Measurements from ENCODE around the gene ATP2B3.

Gene ATP2B3

GRCh38 chrX:153623310-153624029 lies 106.0 kb downstream of the ATP2B3 start:
- DNase-seq = no peak

- DNase-seq = no peak
Observed at GRCh38 chrX:153624196-153625091, 107.0 kb downstream of the ATP2B3 start.

- DNase-seq = no peak
Observed at GRCh38 chrX:153625271-153626024, 108.0 kb downstream of the ATP2B3 start.

DNA sequence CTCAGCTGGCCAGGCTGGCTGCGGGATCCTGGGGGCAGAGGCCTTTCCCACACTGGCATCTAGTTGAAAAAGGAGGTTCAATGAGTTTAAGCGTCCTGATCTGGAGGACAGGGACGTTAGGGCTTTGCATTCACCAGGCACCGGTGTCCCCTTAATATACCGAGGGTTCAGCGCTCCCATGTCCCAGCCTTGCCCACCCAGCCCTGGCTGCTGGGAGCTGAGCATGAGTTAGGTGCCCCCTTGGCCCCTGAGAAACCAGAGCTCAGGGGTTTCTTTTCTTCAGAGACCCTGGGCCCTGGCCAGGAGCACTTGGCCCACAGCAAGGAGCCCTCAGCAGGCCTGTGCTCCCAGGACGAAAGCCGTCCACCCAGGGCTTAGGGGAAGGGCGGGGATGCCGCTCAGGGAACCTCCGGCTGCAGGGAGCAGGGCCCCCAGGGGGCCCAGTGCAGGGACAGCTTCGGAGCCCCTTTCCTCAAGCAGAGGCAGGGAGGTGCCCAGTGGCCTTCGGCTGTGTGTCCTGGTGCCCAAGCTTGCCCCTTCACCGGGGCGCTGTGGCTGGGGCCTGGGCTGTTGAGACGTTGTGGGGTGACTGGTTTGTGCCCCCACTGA lies 108.7 kb downstream of the ATP2B3 start:
- no peak for DNase-seq

DNA sequence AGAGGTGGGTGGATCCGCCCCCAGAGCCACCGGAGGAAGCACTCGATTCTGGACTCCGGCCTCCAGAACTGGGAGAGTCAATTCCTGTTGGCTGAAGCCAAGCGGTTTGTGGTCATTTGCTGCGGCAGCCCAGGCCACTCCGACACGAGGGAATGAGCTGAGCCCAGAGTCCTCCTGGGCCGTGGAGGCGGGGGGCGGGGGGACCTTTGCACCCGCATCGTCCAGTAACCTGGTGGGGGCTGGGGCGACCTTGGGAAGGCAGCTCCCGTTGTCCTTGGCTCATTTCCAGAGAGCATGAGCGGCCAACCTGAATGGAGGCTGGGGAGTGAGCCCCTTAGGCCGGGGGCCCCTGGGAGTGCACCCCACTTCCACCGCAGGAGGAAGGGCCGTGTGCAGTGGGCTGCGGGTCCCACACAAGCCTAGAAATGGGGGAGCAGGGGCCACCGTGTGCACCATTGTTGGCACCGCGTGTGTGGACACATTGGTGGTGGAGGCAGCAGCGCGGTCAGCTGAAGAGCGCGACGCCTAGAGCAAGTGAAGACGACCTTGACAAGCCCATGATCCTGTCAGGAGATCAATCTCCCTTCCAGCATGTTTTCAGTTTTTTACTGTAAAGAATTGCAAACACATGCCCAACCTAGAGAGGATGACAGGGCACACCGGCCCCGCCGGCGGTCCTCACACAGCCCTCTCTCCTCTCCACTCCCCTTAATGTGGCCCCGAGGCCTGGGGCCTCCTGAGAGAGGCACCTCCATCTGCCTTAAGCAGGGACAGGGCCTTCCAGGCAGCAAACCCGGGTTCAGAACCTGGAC lies 109.6 kb downstream of the ATP2B3 start:
- no peak for DNase-seq

DNA sequence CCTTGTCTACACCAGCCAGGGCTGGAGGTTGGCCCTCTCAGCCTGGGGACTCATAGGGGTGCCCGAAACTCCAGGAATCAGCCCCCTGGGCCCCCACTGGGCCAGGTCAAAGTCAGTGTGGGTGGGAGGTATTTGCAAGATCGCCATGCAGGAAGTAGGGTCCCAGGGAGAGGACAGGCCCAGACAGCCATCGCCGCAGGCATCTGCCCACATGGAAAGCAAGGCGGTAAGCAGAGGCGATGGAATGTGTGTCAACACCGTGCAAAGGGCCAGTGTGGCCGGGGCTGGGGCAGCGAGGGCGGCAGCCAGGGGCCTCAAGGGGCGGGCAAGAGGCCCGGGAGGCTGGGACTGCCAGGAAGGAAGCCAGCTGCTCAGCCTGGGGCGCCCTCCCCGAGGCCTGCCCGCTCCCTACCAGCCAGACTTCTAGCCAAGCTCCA lies 110.3 kb downstream of the ATP2B3 start:
- no peak for DNase-seq

- DNase-seq = no peak
Observed at GRCh38 chrX:153628129-153628528, 110.7 kb downstream of the ATP2B3 start.

- no peak for DNase-seq
Observed at GRCh38 chrX:153628665-153629064, 111.2 kb downstream of the ATP2B3 start.

DNA sequence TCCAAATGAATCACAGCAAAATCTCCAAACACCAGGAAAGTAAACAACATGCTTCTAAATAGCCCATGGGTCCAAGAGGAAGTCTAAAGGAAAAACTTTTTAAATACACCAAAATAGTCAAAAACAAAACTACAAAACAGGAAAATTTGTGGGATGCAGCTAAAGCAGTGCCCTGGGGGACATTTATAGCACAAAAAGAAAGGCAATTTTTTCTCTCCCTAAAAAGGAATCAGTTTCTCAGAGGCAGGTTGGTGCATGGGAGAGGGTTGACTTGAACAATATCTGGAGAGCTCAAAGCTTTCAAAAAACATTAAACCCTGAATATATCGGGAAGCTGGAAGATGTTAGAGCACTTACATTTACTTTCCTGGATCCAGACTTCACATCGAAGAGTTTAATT lies 113.9 kb downstream of the ATP2B3 start:
- no peak for DNase-seq

DNA sequence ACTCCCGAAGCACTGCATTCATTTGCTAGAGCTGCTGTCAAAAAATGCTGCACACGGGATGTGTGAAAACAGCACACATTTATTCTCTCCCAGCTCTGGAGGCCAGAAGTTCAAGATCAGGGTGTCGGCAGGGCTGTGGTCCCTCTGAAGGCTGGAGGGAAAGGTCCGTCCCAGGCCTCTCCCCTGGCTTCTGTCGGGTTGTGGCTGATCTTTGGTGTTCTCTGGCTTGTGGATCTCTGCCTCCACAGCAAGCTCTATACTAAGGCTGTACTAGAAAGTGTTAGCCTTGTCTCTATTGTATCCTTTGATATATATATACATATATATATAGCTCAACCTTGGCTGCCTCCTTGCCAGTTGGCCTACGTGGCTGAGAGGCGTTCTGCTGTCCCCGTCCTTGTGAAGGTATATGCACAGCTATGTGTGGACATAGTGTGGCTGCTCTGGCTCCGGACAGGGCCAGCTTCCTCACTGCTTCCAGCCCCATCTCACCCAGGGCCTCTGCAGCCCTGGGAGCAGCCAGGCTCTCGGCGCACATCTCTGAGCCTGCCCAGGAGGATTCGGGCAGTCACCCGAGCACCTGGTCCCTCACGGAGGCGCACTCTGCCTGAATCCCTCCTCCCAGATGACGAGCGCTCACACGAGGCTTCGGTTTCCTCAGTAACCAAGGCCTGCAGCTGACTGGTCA lies 114.6 kb downstream of the ATP2B3 start:
- DNase-seq = no peak

Data from activated naive CD4-positive, alpha-beta T cell treated with Interleukin-2 at 50 U/mL for 16 hours (primary cell).